ENCODE measurements around the gene HDAC7.

The HDAC7 gene

DNA sequence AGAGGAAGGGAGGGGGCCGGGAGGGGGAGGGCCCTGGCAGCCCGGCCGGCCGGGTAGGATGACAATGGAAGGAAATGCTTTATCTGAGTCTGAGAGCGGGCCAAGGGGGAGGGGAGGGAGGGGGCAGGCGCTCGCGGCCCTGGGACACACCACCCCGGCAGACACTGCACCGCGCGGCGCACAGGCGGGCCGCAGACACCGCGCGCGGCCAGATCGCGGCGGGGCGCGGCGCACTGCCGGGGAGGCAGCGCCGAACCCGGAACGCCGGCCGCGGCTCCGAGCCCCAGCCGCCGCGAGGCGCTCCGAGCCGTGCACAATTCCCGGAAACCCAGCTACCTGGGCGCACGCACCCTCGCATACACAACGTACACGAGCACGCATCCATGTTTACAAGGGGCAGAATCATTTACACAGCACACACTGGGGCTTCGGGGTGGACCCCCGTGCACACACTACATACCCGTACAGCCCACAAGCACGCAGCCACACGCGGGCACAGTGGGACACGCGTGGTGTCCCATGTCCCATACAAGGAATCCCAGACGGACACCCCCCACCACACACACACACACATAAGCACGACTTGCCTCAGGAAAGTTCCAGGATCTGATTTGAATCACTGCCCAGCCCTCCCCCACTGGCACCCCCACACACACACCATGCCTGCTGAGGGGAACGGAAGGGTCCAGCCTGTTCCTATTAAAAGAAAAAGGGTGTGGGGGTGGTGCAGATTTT is at the start of gene HDAC7:
Gene HDAC7 (minus strand): TSS at position 8 of the 735 bp plus-strand sequence. CDS start 118 bp downstream, outside the sequence.
- no peak for FAIRE-seq

DNA sequence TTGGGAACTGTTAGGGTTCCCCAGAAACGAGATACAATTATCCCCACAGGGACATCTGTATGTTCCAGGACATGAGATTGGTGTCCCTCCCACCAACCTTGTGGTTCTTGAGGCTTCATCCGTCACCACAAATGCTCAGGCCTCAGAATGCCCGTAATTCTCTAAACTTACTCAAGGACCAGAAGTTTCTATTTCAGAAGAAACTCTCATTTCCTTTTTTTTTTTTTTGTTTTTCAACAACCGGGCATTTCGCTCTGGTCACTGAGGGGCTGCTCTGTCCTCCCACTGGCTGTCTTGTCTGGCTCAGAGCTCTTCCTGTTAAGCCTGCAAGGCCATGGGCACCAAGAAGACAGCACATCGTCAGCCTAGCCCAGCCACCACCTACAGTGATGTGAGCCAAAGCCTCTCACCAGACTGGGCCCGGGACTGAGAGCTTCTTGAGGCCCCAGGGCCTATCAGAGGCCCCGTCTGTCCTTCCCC is 48.9 kb upstream of the HDAC7 start:
- FAIRE-seq = no peak

DNA sequence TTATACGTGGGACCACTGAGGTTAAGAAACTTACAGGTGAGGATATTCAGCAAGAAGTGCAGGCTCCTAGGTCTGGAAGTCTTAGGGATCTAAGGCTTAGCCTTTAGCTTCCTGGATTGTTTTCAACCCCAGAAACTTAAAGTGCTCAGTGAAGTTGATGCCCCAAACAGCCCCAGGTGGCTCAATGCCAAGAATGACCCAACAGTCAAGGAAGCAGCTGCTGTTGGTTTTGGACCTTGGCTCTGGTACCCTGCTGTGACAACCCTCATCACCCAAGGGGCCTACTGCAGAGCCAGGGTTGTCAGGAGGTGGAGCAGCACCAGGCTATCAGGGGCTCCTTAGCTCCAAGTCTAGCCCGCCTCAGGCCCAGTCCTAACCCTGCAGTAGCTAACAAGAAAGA is 48.3 kb upstream of the HDAC7 start:
- no peak for FAIRE-seq

DNA sequence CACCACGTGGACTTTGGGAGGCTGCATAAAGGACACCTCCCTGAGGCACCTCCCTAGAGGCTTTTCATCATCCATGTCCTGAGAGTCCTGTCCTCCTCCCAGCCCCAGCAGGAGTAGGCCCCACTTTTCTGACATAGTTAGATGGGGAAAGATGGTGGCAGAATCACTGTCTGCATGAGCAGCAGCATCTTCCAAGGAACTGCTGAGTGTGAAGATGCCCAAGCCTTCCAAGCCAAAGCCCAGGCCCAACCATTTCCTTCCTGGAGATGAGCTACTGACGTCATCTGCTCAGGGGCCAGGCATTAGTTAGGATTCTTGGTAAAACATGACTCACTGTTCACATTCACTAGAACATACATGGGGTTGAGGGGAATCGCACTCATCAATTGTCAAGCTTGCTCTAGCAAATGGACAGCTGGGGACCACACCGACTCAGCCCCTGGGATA is 47.8 kb upstream of the HDAC7 start:
- no peak for FAIRE-seq

DNA sequence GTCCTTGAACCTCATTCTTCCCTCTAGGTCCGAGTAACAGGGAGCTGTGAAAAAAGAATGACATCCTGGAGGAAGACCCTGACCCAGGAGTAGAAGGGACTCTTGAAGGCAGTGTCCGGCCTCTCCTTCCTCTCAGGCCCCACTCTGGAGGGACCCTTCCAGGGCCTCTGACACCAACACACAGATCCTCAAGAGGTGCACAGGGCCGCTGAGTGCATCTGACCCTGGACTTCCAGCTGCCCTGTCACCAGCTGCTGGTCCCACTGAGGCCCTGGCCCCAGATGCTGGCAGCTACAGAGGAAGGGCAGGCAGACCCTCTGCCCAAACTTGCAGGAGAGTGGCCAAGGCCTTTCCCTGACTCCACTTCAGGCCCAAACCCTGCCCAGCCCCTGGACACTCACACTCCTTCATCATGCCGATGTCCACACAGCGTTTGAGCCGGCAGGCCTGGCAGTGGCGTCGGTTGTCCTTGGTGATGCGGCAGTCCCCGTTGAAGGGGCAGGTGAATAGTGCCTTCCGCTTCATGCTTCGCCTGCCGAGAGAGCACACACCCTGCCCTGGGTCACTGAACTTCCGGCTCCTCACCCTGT is 45.0 kb upstream of the HDAC7 start:
- FAIRE-seq = no peak

DNA sequence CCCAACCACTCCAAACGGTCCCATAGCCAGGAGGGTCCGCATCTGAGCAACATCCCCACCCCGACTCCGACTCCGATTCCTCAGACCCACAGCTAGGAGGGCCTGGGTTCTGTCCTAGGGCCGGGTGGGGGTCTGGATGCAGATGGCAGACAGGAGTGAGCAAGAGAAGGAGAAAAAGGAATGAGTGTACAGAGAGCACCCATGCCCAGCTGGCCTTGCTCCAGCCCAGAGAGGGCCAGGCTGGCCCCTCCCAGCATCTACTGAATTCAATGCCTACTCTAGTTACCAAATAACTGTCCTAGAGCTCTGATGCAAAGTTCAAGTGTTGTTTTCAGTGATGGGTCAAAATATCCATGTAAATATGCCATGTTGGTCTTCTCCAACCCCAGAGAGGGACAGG is 44.3 kb upstream of the HDAC7 start:
- FAIRE-seq = no peak

DNA sequence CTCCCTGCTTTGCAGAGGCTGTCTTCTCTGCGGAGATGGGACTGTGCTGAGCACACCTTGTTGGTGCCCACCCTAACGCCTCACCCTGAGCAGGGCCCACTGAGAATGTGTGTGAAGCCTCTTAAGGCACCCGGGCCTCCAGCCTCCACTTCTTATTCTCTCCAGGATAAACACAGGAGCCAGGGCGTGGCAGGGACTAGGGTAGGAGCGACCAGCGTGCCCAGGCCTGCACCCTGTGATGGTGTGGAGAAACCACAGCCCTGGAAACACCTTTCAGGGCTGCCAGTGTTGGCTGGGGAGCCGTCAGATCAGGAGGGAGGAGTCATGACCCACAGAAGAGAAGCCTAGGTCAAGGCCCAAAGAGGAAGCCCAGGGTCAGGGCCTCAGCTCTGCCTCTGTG is 43.8 kb upstream of the HDAC7 start:
- FAIRE-seq = no peak

DNA sequence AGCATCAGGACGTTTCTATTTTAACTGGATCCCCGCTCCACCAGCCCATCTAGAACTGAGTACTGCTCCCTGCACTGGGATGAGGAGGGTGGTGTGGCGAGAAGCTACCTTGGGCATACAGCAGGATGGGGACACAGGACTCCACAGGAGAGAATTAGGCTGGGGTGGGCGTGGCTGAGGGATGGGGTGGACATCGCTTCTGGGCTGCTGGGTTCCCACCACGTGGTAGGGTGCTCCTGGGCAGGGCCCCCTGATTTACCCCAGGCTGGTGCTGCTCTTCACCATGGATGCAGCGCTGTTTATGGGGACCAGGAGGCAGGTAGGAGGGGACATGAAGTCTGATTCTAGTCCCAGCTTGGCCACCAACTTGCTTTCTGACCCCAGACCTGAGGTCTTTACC is 43.2 kb upstream of the HDAC7 start:
- FAIRE-seq = no peak

DNA sequence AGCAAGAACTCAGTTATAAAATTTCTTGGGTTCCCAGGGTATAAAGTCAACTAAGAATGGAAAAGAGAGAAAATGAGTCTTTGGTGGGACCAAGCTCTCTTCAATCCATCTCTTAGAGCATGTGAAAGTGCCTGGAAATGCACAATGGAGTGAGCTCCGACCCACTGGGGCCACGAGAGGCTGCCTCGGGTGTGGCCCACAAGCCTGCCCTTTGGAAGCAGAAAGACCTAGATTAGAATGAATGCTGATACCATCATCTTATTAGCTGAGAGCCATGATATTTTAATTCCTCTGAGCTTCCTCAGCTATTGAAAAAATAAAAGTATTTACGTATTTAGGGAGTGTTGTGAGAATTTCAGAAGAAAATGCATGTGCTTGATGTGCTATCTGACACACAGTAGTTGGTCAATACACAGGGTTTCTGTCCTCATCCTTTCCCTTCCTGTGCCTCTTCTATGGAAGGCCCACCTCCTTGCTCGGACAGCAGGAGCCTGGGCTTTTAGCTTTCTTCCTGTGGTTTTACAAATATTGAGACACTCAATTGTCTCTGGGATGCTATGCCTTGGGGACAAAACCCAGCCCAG is 42.6 kb upstream of the HDAC7 start:
- FAIRE-seq = no peak

DNA sequence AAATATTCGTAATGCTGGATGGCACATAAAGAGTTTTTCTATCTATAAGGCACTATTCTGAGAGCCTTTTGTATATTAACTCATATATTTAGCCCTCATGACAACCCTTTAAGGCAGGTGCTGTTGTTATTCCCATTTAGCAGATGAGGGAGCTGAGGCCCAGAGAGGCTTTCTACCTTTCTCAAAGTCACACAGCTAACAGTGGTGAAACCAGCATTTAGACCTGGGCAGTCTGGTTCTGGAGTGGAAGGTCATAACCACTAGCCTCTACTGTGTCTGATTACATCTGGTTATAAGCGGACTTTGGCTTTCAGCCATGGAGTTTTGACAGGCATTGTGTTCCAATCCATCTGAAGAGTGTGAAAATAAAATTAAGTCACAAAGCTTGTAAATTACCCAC is 41.2 kb upstream of the HDAC7 start:
- FAIRE-seq = no peak

DNA sequence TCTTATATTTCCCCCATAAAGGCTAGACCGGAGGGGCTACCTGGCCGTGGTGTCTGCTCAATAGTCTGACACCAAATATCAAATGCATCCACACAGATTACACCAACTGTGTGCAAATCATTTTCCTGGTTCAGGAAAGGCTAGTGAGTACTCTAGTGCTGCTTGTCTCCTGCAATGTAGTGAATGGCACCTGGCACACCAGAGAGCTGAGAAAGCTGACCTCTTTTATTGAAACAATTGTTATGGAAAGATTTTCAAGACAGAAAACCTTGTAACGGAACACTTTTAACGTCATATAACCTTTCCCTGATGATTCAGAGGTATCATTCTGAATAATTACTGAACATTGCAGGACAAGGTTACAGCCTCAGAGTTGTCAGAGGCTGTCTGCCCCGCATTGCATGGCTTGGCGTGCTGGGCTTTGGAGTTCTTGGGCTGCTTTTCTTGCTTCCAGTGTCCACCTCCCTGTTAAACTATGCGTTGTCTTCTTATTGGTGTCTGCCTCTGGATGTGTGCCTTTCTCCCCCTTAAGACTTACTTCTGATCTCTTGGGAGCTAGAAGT is 40.7 kb upstream of the HDAC7 start:
- FAIRE-seq = no peak

DNA sequence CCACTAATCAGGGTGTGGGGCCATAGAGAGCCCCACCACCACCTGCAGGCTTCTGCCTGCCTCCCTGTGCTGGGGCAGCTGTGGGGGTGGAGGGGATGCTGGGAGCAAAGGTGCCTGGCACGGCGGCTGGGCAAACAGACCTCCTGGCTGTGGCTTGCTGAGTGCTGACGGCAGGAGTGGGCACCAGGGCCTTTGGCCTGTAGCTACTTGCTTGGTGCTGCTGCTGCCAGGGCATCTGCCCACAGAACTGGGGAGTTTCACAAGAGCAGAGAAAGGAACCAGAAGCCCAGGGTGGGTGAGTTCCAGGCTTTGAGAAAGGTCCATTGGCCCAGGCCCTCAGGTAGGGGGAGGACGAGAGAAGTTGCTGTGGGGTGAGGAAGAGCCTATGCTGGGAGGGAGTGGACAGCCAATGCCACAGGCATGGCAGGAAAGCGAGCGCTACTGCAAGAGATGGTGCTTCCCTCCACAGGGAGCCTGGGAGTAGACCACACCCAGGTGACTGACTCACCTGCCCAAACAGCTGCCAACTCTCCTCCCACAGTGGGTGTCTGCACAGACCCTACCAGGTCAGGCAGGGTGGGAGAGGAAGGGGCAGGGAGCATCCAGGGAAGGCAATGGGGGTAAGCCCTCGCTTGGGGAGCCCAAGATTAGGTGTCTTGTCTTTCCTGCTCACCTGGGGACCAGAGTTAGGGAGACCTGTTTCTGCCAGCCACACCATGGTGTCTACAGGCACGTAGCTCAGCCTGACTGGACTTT is 39.0 kb upstream of the HDAC7 start:
- no peak for FAIRE-seq

DNA sequence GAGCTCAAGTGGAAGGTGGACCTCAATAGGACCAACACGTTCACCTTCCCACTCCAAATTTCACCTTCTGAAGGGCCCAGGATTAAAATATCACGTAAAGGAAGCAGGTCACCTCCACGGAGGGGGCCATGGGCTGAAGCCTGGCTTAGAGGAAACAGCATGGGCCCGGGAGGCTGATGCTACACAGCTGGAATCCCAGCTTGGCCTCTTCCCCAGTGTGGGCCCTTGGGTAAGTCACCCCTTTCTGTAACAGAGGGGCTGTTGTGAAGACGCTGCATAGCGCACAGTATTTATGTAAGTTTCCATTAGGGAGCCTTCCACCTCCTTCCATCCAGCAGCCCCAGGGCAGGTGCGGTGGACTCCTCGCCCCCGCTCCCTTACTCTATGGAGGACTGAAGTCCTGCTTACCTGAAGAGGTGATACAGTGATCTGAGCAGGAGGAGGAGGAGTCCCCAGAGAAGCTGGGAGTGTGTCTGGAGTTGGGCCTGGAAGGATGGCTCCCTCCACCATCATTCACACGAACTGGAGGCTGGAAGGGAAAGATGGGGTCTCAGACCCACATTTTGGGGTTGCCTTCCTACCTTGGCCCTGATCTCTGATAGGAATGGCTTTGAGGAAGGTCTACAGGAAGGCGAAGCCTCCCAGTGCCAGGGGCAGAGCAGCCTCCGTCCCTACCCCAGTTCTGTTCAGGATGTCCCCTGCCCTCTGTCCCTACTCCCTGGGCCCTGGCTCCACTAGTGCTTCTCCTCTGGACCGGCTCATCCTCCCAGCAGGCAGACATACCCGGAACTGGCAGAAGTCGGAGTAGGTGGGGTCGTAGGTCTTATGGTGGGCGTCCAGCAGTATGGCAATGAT is 37.2 kb upstream of the HDAC7 start:
- no peak for FAIRE-seq

DNA sequence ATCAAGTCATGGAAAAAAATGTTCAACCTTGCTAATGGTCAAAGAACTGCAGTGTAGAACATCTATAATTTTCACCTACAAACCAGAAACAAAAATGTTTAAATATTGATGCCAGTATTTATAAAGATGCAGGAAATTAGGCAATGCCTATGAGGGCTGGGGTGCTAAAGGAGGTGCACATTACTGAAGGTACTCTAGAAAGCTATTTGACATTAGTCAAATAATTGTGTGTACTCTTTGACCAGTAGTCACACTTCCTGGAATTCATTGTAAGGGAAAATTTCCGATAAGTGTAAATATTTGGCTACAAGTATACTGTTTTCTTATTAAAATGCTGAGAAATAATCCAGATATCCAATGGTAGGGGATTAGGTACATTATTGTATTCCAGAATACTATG is 36.4 kb upstream of the HDAC7 start:
- FAIRE-seq = no peak

DNA sequence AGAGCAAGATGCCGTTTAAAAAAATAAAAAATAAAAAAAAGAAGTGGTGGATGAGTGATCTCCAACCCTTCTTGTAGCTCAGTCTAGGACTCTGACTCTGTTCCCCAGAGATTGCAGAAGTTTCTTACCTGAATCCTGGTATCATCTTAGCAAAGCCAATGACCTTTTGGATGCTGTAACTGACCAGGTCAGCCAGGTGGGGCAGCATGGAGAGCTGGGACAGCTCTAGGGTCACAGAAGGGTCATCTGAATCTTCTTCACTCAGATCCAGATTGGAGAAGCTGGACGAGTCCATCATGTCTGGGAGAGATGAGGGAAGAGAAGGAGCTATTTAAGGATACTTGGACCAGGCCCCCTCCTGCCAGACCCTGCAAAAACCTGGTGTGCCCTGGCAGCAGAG is 35.8 kb upstream of the HDAC7 start:
- FAIRE-seq = no peak

DNA sequence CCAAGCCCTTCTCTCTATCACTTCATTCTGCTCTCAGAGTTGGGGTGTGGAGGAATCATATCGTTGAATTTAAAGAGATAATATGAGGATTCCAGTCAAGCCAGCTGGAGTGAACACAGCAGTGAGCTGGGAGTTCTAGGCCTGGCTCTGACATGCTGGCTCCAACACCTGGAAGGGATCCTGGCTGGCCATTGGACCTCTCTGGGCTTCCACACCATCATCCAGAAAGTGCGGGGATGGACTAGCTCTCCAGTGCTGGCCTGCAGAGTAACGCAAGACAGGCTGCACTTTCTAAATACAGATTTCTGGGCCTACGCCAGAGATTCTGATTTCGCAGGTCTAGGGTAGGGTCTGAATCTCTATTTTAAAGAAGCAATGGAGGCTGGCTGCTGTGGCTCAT is 34.8 kb upstream of the HDAC7 start:
- FAIRE-seq = no peak

DNA sequence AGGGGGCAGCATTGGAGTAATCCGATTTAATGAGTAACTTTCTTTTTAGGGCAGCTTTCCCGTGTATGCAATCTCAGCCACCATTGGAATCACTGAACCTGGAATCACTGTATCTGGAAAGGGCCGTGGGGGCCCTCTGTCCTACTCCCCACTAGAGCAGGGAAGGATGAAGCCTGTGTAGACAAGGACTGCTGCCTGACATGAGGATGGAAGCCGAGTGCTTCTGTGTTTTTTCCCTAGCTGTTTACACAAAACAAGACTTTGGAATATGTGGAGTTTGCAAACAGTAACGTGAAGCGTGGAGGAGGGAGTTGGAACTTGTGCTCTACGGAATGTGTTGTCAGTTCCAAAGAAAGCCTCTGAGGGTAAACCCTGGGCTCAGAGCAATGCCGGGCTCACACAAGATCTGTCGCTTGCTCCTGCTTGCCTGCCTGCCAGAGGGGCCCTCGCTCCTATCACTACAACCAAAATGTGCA is 32.4 kb upstream of the HDAC7 start:
- FAIRE-seq = no peak

DNA sequence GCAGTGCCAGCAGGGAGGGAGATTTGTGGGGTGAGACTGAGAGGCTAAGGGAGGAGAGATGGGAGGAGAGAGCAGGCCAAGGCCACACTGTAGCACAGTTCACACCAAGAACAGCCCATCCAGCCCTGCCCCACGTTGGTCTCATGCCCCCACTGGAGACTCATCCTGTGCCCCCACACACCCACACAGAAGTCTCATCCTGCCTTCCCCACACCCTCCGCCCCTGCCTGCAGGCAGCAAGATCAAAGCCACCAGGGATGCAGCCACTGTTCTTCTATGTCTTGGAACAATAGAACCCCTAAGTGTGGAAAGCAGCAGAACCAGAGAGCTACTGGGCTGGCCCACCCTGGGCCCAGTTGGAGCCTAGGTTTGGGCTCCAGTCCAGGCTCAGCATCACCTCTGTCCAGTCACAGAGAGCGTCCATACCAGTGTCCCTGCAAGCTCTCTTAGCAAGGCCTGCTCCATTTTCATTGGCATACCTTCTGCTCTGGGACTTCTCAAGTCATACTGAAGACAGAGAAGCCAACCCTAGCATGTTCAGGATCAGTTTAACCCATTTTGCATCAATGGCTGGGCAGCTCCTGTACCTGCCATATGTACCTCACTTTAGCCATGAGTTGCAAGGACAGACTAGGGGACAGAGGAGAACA is 31.7 kb upstream of the HDAC7 start:
- no peak for FAIRE-seq

DNA sequence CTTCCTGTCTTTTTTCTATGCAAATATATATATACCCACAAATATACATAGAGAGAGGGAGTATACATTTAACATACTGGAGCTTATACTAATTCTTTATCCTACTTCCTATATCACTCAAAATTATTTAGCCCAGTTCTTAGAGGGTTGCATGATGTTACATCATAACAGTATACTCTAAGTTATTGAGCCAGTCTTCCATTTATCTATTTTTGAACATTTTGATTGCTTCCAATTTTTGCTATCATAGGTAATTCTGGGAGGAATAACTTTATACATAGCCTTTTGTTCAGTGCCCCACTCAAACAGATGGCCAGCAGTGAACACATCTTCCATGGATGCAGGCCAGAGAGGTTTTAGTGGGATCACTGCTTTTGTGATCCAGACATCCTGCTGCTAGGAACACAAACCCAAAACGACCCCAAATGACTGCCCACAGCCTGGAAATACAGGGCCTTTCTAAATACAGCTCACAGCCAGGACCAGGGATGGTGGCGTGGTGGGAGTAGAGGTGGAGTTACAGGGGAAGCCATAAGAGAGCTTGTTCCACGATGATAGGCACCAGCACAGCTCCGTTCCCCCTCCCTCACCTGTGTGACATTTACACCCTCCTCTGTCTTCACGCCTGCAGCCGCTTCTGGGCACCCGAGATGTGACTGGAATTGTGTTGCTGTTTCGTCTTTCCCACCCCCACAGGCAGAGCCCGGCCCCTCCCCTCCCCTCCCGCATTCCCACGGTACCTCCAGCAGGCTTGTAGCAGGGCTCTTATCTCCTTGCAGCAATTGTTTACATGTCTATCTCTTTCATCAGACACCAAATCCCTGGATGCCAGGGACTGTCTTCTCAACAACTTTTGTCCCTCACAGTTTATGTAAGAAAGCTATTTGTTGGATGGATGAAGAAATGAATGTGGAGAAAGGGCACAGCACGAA is 30.7 kb upstream of the HDAC7 start:
- no peak for FAIRE-seq

DNA sequence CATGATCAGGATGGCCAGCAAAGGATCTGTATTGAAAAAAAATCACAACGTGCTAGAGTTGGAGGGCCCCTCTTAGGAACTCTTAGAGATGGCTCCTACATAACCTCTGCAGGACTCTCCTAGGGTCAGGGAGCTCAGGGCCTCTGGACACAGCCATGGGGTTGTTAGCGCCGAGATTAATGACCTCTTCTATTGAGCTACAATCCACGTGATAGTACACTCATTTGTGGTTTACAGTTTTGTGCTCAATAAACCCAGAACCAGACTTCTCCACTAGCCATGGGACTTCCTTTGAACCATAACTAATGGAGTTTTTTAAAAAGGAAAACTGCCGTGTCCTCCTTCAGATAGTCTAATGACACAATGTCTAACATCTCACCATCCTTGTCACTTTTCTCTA is 29.6 kb upstream of the HDAC7 start:
- FAIRE-seq = no peak

All from TTC549 (cell line).